Fibroblast of peridontal ligament (primary cell): ENCODE measurements around the gene SLC26A8.
"Not testable (repeated sequence)": the region's sequence is repeated elsewhere in the genome, so short reads cannot be mapped to it uniquely, and the experiment has no call there.

ENCODE experiments used
- DNase-seq: peaks from one replicate; pipeline ENCODE4 v3.0.0-alpha.2; 2010; ENCODE audit errors: extremely low read depth

Gene SLC26A8

GRCh38 chr6:35916056-35916455 lies 108.4 kb downstream of the SLC26A8 start:
- no peak for DNase-seq

- DNase-seq, result no peak
Observed at GRCh38 chr6:35914536-35914935, 109.9 kb downstream of the SLC26A8 start.

GRCh38 chr6:35911871-35912653 lies 112.4 kb downstream of the SLC26A8 start:
- peak; percentile 30 for DNase-seq

- DNase-seq, result not testable (repeated sequence)
Observed at GRCh38 chr6:35909571-35909970, 114.9 kb downstream of the SLC26A8 start.

GRCh38 chr6:35908753-35909401 lies 115.6 kb downstream of the SLC26A8 start:
- not testable (repeated sequence) for DNase-seq

GRCh38 chr6:35907750-35908149 lies 116.7 kb downstream of the SLC26A8 start:
- DNase-seq, result no peak

GRCh38 chr6:35906499-35906846 lies 118.0 kb downstream of the SLC26A8 start:
- no peak for DNase-seq

GRCh38 chr6:35905841-35906498 lies 118.5 kb downstream of the SLC26A8 start:
- DNase-seq, result no peak

GRCh38 chr6:35905141-35905785 lies 119.2 kb downstream of the SLC26A8 start:
- DNase-seq, result peak; percentile 16

GRCh38 chr6:35903679-35904078 lies 120.8 kb downstream of the SLC26A8 start:
- no peak for DNase-seq

- DNase-seq, result no peak
Observed at GRCh38 chr6:35900448-35900847, 124.0 kb downstream of the SLC26A8 start.

- DNase-seq, result no peak
Observed at GRCh38 chr6:35898003-35898402, 126.4 kb downstream of the SLC26A8 start.

GRCh38 chr6:35897486-35897885 lies 127.0 kb downstream of the SLC26A8 start:
- DNase-seq, result no peak

- no peak for DNase-seq
Observed at GRCh38 chr6:35897036-35897435, 127.4 kb downstream of the SLC26A8 start.

- DNase-seq, result no peak
Observed at GRCh38 chr6:35896228-35896627, 128.2 kb downstream of the SLC26A8 start.

- DNase-seq, result no peak
Observed at GRCh38 chr6:35895560-35895959, 128.9 kb downstream of the SLC26A8 start.

- DNase-seq, result peak; percentile 23
Observed at GRCh38 chr6:35894776-35895175, 129.7 kb downstream of the SLC26A8 start.
